ENCODE results near the gene PROK1. TPM values are rescaled to one million over a fixed set of nuclear protein-coding genes. Genes with fewer than 3 reads are reported as not detected.

Gene PROK1
- total and polyA plus RNA-seq, 2 of the 13 experiments (the other 11 are each of a cell fraction or from before 2014, with no cell fraction given) = 0.07 TPM; not detected in 1

GRCh38 chr1:110462964-110463363 lies 12.0 kb downstream of the PROK1 start:
- H3K27ac ChIP-seq (ENCODE audit: extremely low read length, insufficient read depth, low read length) = no peak overlapping the region
- CTCF ChIA-PET (ENCODE audit: low intra/inter-chr PET ratio, low total read pairs) = no interaction called here
- no peak overlapping the region for H3K4me2 ChIP-seq (ENCODE audit: low read depth, low read length)
- no peaks in the 10 kb centered on the region for H3K36me3 ChIP-seq (replicated peaks in 1 of 2; ENCODE audit: control insufficient read depth in 1 of 2, insufficient read depth in 2 of 2, low read length in 2 of 2)
- no peaks in the 10 kb centered on the region for H3K9me3 ChIP-seq (ENCODE audit: low read length)
- H3K27me3 ChIP-seq (ENCODE audit: control insufficient read depth in 1 of 2, insufficient read depth in 2 of 2, low read length in 2 of 2) = peaks cover 0 to 4% of the 10 kb centered on the region in 2 experiments; a peak in 1 of 5 replicates
- H3K4me1 ChIP-seq (ENCODE audit: insufficient read depth, low read length) = 0 out of 2 replicates have a peak, but pooled peaks cover 7% of the 10 kb centered on the region
- H4K20me1 ChIP-seq (ENCODE audit: insufficient read depth, low read length) = no peaks in the 10 kb centered on the region
- in situ Hi-C loops (cut with HindIII; ENCODE audit: extremely low pct_ligation_motif_present, low pct_unique_long_range_greater_than_20kb) = loop anchor here (5.0 kb wide), 2 partner anchors 51 to 261 kb away; no protein-coding TSS in a partner anchor
- DNase-seq (ENCODE audit: low spot score) (no peak), ATAC-seq (no peak), FAIRE-seq (no peak)
- H3K79me2 ChIP-seq (ENCODE audit: insufficient read depth, low read length) = no peaks in the 10 kb centered on the region
- H3K4me3 ChIP-seq (replicated peaks in 1 of 3; ENCODE audit: insufficient read depth in 1 of 3, low read depth in 2 of 3, low read length in 3 of 3) = no peak overlapping the region
- intact Hi-C loops (cut with micrococcal nuclease; ENCODE audit: unreplicated experiment) = no loop called here
- TF ChIP-seq ZNF530 (CRISPR knock-in tag; IDR thresholded peaks at IDR 0.05; ENCODE audit: low read depth) = no peak
- TF ChIP-seq ZNF770 (CRISPR knock-in tag; IDR thresholded peaks at IDR 0.05) = no peak
- TF ChIP-seq ZNF777 (CRISPR knock-in tag; IDR thresholded peaks at IDR 0.05) = no peak
- TF ChIP-seq POLR2G (IDR thresholded peaks at IDR 0.05; ENCODE audit: low read depth, low read length) = no peak
- no peak for TF ChIP-seq KLF16 (CRISPR knock-in tag; IDR thresholded peaks at IDR 0.05)
- TF ChIP-seq MEF2D (CRISPR knock-in tag; IDR thresholded peaks at IDR 0.05) = no peak
- no peak for TF ChIP-seq ZNF784 (CRISPR knock-in tag; IDR thresholded peaks at IDR 0.05; ENCODE audit: borderline replicate concordance)
- no peak for TF ChIP-seq FOXP1 (IDR thresholded peaks at IDR 0.05)
- TF ChIP-seq FOXP1 (CRISPR knock-in tag; IDR thresholded peaks at IDR 0.05) = no peak
- no peak for TF ChIP-seq TBP (CRISPR knock-in tag; IDR thresholded peaks at IDR 0.05)
- TF ChIP-seq SP5 (CRISPR knock-in tag; IDR thresholded peaks at IDR 0.05; ENCODE audit: borderline replicate concordance, low read depth) = no peak
- H2AFZ ChIP-seq (ENCODE audit: low read length) = no peak overlapping the region
- BruUV-seq (replicated peaks) = no TSS peak
- no peak overlapping the region for H3K9ac ChIP-seq (ENCODE audit: insufficient read depth, low read depth, low read length)
- POLR2A ChIA-PET = no interaction called here
